Stimulated activated CD8-positive, alpha-beta memory T cell treated with anti-CD3 and anti-CD28 coated beads, Interleukin-7, amount 100 ng/mL, for 48 hours (primary cell): ENCODE data around the gene FGF7.
"Not testable (repeated sequence)": the region's sequence is repeated elsewhere in the genome, so short reads cannot be mapped to it uniquely, and the experiment has no call there.

Experiments used
- DNase-seq, 2 donors: peaks; one replicate each; pipeline ENCODE4 v3.0.0-alpha.2; 2020; ENCODE audit warnings: low read depth in 1 of 2; ENCODE audit errors: extremely low read depth in 1 of 2

The FGF7 gene

DNA sequence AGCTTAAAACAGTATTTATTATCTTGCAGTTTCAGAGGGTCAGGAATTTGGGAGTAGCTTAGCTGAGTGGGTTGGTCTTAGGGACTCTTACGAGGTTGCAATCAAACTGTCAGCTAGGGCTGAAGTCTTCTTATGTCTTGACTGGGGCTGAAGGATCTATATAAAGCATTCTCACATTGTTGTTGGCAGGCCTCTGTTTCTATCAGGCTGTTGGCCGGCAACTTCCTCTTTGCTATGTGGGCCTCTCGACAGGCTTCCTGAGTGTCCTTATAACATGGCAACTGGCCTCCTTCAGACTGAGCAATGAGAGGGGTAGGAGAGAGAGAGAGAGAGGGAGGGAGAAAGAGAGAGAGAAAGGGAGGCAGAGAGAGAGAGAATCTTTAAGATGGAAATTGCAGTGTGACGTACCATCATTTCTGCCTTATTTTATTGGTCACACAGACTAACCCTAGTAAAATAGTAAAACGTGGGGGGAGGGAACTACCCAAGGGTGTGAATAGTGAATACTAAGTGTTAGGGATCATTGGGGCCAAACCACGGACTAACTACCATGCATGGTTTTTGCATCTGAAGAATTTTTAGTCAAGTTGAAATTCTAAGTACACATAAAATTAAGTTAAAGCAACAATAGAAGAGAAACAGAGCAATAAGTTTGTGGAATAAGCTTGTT is 16.1 kb downstream of the FGF7 start:
- no peak for DNase-seq

DNA sequence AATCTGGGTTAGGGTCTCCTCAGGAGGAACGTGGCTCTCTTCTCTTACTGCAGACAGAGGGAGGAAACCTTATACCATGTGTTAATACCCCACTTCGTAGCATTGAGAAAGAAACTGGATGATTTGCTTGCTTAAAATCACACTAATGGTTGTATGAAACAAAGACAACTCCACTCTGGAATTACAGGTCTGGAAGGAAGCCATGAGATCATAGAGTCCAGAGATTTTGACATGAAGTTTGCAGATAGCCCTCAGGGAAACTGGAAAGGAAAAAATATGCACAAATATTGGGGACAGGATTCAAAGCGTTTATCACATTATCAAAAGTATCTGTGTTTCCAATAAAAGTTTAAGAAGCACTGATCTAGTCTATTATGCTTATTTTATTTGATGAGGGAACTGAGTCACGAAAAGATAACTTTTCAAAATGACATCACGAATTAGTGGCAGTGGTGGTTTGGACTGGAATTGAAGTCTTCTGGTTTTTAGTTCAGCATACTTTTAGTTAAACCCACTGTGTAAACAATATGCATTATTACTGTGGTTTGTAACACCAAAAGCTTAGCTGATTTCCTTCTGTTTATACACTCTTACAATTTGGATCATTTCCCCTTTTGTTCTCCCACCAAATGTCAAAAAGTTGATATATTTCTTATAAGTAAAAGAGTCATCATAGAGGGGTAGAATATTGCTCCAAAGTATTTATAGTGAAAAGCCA is 16.8 kb downstream of the FGF7 start:
- no peak for DNase-seq

DNA sequence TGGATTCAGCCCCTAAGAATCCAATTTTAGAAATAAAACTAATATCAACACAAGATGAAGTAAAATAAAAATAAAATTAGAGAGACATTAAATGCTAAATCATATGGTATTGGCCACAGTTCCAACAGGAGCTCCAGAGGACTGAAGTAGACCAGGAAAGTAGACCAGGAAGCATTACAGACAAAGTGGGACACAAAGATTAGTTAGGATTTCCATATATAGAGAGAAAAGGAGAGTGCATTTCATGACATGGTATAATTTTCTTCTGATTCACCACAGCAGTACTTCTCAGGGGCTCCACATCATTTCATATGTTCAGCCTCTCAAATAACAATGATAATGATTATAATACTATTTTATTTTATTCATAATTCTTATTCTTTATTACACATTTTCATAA is 18.3 kb downstream of the FGF7 start:
- DNase-seq = no peak

DNA sequence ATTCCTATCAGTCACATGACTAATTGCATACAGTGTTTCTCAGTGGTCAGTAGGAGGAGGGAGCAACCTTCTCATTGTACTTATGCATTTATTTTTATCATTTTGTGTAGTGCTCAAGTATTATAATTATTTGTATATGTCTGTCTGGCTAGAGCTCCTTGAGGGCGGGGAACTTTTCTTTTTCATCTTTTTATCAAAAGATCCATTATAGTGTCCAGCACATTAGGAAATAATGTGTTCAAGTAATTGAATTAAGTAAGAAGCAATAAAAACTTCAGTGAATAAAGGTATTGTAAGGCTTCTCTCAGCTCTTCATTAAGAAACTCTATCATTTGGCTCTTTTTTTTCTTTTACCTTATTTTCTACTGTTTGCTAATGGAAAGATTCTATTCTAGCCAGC is 18.8 kb downstream of the FGF7 start:
- DNase-seq = no peak

DNA sequence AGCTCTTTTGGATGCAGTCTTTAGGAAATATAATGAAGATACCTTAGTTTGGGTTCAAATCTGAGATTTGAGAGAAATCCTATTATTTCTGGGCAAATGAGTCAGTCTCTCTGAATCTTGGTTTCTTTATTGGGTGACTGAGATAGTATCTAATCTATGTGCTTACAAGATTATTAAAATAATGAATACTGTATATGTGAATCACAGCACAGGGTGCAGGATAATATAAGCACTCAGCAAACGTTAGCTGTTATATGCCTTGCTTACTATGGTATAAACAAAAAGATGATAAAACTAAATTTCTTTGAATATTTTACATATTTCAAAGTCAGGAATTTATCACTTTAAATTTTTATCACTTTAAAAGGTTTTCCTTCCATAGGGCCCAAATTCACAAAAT is 29.6 kb downstream of the FGF7 start:
- no peak for DNase-seq

DNA sequence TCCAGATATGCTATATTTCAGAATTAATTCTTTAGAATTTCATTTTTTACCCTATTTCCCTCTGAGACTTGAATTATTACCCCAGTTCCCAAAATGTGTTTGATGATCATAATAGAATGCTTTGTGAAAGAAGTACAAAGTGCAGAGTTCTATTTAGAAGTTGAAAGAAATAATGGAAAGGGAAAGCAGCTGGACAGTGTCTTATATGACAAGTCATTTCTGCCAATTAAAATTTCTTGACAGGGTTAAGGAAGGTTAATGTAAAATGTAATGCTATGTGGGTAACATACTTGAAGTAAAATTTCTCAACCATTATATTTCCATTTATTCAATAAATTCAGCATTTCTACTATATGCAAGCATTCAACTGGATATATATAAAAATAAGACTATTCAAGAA is 33.1 kb downstream of the FGF7 start:
- no peak for DNase-seq

DNA sequence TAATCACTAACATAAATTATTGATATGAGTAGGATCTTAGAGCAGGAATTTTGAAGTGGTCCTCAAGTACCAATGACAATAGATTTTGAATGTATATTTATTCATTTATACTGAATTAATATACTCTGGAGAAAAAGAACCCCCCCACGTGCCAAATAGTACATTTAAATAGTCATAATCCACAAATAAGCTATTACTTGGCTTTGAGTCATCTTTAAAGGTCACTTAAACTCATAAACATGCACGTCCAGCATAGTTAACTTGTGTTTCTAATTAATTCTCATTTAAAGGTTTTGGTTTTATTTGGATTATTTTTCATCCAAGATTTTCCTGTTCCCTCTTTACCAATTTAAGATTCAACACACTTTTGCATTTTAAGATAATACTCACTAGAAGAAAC is 35.1 kb downstream of the FGF7 start:
- DNase-seq = no peak

DNA sequence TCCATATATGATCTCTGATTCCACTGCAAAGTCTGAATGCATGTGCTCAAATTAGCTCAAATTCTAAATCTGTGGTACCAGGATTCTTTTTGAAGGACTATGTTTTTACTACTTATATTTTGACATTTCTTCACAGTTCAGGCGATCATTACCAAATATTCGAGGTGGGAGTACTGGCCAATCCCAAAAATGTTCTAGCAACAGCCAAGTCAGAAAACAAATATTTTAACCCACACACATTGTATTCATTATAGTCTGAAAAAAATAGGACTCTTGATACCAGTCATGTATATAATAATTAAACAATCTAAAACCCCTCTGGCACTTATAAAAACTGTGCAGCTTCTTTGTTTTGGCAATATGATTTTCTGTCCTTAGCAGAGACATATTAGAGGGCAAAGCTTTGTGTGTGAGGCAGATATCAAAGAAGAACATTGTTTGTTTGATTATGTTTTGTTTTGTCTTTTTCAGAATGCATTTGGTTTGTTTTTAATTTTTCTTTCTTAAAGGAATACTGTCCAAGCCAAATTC is 37.4 kb downstream of the FGF7 start:
- no peak for DNase-seq

DNA sequence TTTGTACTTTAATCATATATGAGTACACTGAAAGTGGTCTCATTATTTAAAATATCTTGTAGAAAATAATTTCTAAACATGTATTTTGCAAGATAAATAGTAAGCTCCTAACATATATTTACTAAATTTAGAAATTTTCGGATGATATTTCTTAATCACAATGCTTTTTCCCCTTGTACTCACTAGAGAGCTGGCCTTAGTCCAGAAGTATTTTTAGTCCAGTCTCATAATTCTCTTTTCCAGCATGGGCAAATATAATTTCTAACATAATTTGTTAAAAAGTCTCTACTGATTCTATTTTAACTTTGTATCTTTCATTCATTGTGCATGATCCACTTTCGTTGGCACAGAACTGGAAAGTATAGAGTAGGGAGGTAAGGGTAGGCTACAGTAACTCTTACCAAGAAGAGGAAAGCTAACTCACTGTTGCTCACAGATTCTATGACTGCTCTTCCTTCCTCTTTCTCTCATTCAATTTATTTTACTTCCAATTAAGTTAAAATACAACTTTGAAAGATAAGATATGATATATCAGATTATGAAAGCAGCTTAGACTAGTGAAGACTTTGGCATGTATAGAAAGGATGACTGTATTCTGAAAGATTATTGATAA is 39.3 kb downstream of the FGF7 start:
- DNase-seq = no peak

DNA sequence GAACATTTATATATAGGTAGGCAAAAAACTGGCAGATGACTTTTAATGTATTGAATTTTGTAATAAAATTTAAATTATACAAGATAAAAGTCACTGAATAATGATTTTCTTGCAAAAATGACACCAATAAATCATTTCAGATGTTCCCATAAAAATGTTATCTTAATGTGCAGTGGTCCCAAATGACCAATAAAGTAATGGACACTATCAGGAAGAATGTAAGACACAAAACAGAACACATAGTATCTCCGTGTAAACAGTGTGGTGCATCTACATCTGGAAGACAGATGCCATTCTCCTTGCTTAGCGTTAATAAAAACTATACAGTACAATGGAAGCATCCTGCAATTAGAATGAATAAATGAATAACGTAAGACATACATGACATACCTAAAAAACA is 41.5 kb downstream of the FGF7 start:
- DNase-seq = no peak

DNA sequence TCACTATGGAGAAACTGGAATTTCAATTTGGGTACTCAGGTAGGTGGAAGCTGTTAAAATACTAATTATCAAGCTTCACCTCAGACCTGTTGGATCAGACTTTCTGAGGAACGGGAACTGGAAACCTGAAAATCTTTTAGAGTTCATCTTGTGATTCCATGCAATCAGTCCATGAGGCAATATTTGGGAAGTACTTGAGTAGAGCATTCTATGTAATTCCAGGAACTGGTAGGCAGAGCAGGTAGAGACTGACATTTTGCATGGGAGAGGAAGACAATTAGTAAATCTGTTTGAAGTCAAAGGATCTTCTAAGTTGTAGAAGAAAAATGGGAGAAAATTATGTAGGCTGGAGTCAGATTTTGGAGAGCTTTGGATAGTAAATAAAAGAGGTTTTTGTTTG is 43.1 kb downstream of the FGF7 start:
- no peak for DNase-seq

DNA sequence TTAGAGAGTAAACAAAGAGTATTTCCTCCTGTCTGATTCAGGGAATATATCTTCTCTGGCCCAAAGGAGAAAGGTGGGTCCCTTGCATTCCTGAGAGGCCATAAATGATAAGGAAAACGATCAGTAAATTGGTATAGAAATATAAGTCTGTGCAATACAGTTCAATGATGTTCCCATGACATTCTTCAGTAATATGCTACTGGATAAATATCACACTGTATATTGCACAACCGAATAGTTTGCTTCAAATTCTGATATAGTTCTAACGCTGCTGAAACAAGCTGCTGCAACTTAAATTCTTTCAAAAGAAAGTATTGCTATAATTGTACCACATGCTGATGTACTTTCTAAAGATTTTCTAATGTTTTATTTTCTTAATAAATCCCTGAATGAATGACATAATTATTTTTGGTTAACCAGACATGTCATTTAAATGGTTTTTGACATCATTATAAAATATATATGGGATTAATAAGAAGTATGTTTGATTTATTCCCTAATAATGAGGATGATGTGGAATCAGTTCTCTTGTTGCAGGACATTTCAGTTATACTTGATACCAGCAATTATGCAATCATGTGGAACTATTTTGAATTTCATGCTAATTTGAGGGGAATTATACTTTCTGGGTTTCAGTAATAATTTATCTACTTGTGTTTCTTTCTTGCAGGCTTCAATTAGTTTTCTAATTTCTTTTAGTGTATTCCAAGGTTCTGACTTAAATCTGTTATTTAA is 44.9 kb downstream of the FGF7 start:
- DNase-seq = no peak

DNA sequence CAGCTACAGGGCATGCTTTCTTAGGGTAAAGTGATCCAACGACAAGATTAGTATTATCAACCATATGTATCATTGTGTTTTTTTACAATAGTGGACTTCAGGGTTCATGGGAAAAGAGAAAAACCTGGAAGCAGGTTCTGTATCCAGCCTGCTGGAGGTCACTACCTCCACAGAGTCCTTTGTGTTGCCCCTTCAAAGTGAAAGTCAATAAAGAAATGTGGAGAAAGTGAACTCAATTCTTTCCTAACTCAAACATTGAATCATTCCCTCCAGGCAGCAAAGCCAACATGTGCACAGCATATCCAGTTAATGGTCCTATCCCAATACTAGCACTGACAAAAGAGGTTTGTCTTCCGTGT is 45.4 kb downstream of the FGF7 start:
- DNase-seq = no peak

DNA sequence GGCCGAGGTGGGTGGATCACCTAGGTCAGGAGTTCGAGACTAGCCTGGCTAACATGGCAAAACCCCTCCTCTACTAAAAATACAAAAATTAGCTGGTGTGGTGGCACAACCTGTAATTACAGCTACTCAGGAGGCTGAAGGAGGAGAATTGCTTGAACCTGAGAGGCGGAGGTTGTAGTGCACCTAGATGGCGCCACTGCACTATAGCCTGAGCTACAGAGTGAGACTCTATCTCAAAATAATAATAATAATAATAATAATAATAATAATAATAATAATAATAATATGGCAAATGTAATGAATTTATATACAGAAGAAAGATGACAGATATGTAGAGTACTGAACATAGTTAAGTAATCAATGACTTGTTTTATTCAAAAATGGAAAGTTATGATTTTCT is 48.2 kb downstream of the FGF7 start:
- peak in 1 of 2 donors; percentile 9 for DNase-seq

DNA sequence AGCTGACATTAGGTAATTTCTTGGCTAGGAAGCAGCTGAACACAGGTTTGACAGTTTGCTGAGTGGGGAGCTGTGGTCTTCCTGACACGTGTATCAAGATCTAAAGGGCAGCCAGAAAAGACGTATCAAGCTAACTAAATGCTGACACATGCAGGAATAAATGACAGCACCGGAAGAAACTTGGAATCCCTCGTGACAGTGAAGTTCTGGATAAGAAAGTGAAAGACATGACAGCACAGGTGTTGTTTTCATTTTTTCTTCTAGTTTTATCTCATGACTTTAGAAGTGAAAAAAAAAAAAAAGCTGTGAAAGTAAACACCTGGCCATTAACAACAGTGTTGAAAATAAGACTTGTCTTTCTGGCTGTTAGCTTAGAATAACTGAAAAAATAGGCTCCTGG is 48.7 kb downstream of the FGF7 start:
- DNase-seq = no peak

DNA sequence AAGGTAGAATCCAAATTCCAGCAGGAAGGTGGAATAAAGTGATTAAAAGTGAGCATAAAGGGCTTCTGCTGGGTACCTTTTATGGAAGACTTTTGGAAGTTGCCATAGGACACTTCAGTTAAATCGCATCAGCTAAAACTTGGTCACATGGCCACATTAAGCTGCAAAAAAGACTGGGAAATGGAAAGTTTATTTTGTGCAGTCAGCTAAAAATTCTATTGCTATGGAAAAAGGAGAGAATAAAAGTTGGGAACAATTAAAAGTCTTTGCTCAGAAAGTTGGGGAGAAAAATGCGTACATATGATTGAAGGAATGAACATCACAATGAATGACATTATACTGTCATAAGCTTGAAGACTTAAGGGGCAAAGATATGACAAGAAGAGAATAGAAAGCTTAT is 49.3 kb downstream of the FGF7 start:
- DNase-seq = no peak

DNA sequence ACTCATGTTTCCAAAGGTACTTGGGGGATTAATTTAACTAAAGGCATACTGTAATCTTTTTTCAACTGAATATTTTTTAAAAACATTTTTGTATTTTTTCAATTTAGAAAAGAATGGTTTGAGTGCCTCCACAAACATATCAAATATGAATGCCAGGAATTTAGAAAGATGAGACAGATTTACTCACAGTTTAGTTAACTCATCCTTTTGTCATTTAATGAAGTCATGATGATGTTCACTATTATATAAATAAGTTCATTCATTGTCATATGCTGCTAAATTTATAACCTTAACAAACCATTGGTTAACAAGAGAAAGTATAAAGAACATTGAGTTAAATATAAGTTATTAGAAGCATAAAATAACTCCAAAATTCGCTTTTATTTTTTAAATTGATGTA is 50.0 kb downstream of the FGF7 start:
- DNase-seq = no peak

DNA sequence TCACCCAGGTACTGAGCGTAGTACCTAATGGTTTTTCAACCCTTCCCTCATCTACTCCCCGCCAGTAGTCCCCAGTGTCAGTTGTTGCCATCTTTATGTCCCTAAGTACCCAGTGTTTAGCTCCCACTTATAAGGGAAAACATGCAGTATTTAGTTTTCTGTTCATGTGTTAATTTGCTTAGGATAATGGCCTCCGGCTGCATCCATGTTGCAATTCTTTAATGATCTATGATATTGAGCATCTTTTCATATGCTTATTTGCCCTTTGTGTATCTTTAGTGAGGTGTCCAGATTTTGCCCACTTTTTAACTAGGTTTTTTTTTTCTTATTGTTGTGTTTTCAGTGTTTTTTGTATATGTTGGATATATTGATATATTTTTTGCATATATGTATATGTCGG is 55.0 kb downstream of the FGF7 start:
- DNase-seq = not testable (repeated sequence)

DNA sequence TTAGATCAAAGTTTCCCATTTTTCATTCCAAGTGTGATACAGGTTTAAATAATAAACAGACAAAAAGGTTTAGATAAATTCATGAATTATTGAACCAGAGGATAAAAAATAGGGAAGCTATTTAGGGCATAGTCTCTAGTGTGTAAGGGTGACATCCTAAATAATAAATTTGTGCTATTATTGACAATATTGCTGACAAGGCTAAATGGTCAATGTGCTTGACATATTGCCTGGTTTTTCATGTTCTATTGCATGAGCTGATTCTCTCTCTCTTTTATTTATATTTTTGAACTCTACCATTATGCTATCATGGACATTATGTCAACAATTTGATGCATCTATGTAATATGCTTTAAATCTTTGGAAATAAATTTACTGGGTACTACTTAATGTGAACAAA is 55.9 kb downstream of the FGF7 start:
- not testable (repeated sequence) for DNase-seq

DNA sequence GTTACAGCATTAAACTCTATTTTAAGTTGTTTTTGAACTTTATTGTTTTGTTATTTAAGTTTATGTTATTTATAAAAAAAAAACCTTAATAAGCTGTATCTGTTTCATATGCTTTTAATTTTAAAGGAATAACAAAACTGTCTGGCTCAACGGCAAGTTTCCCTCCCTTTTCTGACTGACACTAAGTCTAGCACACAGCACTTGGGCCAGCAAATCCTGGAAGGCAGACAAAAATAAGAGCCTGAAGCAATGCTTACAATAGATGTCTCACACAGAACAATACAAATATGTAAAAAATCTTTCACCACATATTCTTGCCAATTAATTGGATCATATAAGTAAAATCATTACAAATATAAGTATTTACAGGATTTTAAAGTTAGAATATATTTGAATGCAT is 62.4 kb downstream of the FGF7 start:
- DNase-seq = not testable (repeated sequence)

DNA sequence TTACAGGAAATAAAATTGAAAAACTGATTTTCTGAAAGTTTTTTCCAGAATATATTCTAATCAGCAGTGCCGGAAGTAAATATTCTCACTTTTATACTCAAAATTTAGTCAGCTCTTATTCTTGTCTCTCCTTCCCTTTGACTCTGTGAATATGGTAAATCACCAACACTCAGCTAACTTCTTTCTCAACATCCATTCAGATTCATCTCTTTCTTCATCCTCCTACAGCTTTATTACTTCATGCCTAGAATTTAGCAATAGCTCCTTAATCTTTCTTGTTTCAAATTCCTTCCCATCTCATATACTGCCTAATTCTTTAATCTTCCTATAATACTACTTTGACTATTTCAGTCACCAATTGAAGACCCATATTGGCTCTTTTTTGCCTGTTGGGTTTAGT is 67.9 kb downstream of the FGF7 start:
- DNase-seq = no peak

DNA sequence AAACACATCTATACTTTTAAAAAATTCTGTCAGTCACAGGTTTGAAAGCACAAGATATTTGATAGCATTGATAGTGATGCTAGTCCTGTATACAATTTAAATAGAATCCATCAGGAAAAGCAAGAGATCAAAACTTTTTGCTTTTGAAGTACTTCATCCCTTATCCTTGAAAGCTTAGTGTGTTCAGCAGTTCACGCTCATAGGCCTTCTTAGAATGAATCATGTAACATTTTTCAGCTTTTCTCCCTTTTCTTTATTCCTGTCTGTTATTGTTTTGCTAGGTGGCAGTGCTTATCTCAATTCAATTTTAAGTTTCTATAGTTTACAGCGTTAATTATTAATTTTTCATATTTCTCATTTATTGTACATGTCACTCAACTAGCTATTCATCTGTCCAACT is 69.1 kb downstream of the FGF7 start:
- no peak for DNase-seq
